Uterus (tissue), 2 donors: Measurements from ENCODE around the gene DEAF1.
"Not testable (repeated sequence)": the region's sequence is repeated elsewhere in the genome, so short reads cannot be mapped to it uniquely, and the experiment has no call there.

Source experiments
- POLR2A ChIP-seq, 2 donors: fragments of 450-650 bp; IDR thresholded peaks; one replicate each; pipeline ENCODE4 v1.6.1; 2016; ENCODE audit warnings: antibody characterized with exemption in 2 of 2, mild to moderate bottlenecking in 1 of 2, moderate library complexity in 1 of 2
- TF ChIP-seq, protein P1 (sequence below), 4 experiments: fragments of 200-600 bp in 2 of 4; fragments of 450-650 bp in 2 of 4; sonication (generic) in 2 of 4; IDR thresholded peaks; one replicate each; pipeline ENCODE4 v1.5.1; 2016 to 2019; ENCODE audit warnings: antibody characterized with exemption in 4 of 4, mild to moderate bottlenecking in 2 of 4, moderate library complexity in 1 of 4

- TF ChIP-seq, protein P1, sequence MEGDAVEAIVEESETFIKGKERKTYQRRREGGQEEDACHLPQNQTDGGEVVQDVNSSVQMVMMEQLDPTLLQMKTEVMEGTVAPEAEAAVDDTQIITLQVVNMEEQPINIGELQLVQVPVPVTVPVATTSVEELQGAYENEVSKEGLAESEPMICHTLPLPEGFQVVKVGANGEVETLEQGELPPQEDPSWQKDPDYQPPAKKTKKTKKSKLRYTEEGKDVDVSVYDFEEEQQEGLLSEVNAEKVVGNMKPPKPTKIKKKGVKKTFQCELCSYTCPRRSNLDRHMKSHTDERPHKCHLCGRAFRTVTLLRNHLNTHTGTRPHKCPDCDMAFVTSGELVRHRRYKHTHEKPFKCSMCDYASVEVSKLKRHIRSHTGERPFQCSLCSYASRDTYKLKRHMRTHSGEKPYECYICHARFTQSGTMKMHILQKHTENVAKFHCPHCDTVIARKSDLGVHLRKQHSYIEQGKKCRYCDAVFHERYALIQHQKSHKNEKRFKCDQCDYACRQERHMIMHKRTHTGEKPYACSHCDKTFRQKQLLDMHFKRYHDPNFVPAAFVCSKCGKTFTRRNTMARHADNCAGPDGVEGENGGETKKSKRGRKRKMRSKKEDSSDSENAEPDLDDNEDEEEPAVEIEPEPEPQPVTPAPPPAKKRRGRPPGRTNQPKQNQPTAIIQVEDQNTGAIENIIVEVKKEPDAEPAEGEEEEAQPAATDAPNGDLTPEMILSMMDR (IDR thresholded peaks at IDR 0.05) = not testable (repeated sequence)
- not testable (repeated sequence) for TF ChIP-seq POLR2A (IDR thresholded peaks at IDR 0.05)
Measured at GRCh38 chr11:734541-734940, 39.5 kb upstream of the DEAF1 start.
